HFFc6 (cell line): ENCODE data around the gene SRGAP3. TPM values are rescaled to one million over a fixed set of nuclear protein-coding genes. Genes with fewer than 3 reads are reported as not detected.

Experiments
- DNase-seq: peaks from one replicate; pipeline ENCODE4 v3.0.0-alpha.2; 2018
- H3K27ac Mint-ChIP-seq: 2 replicates; pipeline ENCODE4 v1.8.0; 2020; ENCODE audit warnings: mild to moderate bottlenecking, mixed read lengths
- H3K27me3 Mint-ChIP-seq: 2 replicates; pipeline ENCODE4 v1.8.0; 2021; ENCODE audit warnings: mild to moderate bottlenecking, moderate library complexity, mixed read lengths; ENCODE audit not compliant: insufficient read depth
- H3K36me3 Mint-ChIP-seq: 2 replicates; pipeline ENCODE4 v1.8.0; 2021; ENCODE audit warnings: low read depth, mixed read lengths
- H3K4me1 Mint-ChIP-seq: 2 replicates; pipeline ENCODE4 v1.8.0; 2020; ENCODE audit warnings: low read depth, mixed read lengths
- H3K4me3 Mint-ChIP-seq: 2 replicates; pipeline ENCODE4 v1.8.0; 2020; ENCODE audit warnings: mild to moderate bottlenecking, moderate library complexity, mixed read lengths
- H3K9me3 Mint-ChIP-seq: 2 replicates; pipeline ENCODE4 v1.8.0; 2020; ENCODE audit warnings: mild to moderate bottlenecking, mixed read lengths
- total RNA-seq, 6 experiments: library from RNA; stranded (reverse); fragmentation: NEBNext Ultra II Directional; extraction: Animal tissue kit (Norgen Biotek cat#: 25700); gene quantifications; 2 replicates in 1 of 6; 3 replicates in 5 of 6; pipeline ENCODE4 v1.2.3, GENCODE V29; 2021
- TF ChIP-seq, protein P1 (sequence below): fragments of 200-600 bp; sonication (generic); IDR thresholded peaks from 2 replicates; pipeline ENCODE4 v1.5.0; 2021; ENCODE audit warnings: antibody characterized with exemption, mild to moderate bottlenecking

Gene SRGAP3
- total RNA-seq, 6 experiments from 2014 or later = 0.23 to 0.92 (median 0.77) TPM

DNA sequence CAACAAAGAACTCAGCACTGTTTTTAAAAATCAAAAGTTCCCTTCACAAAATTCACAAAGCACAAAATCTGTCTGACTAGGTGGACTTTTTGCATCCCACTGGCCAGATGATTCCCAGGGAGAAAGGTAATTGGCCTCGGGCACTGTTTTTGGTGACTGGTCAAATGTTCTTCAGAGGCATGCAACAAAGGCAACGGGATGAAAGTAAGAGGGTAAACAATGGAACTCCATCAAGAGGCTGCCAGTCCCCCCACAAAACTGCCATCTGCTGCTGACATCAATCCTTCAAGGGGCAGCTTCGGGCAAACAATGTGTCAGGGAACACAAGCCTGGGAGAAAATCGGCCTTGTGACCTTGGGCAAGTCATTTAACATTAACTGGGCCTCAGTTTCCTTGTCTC, 3.3 kb downstream of the SRGAP3 start:
- H3K27me3 Mint-ChIP-seq = peaks cover 35% of the 10 kb centered on the region
- no peaks in the 10 kb centered on the region for H3K9me3 Mint-ChIP-seq
- TF ChIP-seq, protein P1, sequence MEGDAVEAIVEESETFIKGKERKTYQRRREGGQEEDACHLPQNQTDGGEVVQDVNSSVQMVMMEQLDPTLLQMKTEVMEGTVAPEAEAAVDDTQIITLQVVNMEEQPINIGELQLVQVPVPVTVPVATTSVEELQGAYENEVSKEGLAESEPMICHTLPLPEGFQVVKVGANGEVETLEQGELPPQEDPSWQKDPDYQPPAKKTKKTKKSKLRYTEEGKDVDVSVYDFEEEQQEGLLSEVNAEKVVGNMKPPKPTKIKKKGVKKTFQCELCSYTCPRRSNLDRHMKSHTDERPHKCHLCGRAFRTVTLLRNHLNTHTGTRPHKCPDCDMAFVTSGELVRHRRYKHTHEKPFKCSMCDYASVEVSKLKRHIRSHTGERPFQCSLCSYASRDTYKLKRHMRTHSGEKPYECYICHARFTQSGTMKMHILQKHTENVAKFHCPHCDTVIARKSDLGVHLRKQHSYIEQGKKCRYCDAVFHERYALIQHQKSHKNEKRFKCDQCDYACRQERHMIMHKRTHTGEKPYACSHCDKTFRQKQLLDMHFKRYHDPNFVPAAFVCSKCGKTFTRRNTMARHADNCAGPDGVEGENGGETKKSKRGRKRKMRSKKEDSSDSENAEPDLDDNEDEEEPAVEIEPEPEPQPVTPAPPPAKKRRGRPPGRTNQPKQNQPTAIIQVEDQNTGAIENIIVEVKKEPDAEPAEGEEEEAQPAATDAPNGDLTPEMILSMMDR = no peak
- no peak overlapping the region for H3K27ac Mint-ChIP-seq
- H3K4me1 Mint-ChIP-seq = peaks cover 26% of the 10 kb centered on the region
- H3K36me3 Mint-ChIP-seq = peaks cover 4% of the 10 kb centered on the region; the same call in 1 of the 2 replicates
- no peak overlapping the region for H3K4me3 Mint-ChIP-seq
- no peak for DNase-seq

DNA sequence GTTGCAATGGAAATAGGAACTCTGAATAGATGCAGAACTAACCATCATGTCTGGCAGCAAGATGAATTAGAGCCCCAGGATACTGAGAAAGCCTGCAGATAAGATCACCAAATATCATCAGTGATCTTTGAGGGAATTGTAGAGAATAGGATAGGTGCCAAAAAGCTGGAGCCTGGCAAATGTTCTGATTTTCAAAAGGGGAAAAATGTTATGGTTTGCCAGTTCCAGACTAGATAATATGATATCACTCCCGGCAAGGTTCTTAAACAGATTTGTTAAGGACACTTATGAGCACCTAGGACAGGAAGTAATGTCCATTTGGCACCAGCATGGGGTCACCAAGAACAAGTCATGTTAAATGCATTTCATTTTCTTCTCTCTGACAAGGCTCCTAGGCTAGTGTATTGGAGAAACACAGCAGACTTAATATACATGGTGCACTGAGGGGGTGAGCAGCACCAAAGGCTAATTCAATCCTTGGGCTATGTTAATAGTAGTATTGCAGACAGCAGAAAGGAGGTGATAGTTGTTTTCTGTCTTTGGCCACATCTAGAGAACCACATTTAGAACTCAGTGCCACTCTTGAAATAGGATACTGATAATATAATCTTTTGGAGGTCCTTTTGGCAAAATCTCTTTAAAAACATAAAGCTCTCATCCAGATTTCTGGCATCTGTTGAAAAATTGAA, 4.8 kb downstream of the SRGAP3 start:
- Mint-ChIP-seq H3K36me3 (peaks cover 4% of the 10 kb centered on the region; the same call in 1 of the 2 replicates), H3K4me1 (peaks cover 18% of the 10 kb centered on the region), H3K27ac (no peak overlapping the region), H3K9me3 (no peaks in the 10 kb centered on the region), H3K27me3 (peaks cover 37% of the 10 kb centered on the region), H3K4me3 (no peak overlapping the region)
- no peak for DNase-seq
- TF ChIP-seq, protein P1 = no peak

DNA sequence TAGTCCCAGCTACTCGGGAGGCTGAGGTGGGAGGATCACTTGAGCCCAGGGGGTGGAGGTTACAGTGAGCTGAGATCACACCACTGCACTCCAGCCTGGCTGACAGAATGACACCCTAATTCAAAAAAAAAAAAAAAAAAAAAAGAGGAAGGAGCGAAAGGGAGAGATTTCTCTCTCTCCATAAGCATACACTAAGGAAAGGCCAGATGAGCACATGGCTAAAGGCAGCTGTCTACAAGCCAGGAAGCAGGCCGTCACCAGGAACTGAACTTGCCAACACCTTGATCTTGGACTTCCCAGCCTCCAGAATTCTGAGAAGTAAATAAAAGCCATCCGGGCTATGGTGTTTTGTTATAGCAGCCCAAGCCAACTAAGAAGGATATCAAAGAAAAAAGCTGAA, 7.5 kb downstream of the SRGAP3 start:
- TF ChIP-seq, protein P1 = no peak
- DNase-seq = no peak
- H3K36me3 Mint-ChIP-seq = peaks cover 4% of the 10 kb centered on the region; the same call in 1 of the 2 replicates
- peaks cover 29% of the 10 kb centered on the region for H3K27me3 Mint-ChIP-seq
- H3K4me3 Mint-ChIP-seq = no peak overlapping the region
- H3K27ac Mint-ChIP-seq = no peak overlapping the region
- H3K9me3 Mint-ChIP-seq = no peaks in the 10 kb centered on the region
- H3K4me1 Mint-ChIP-seq = no peaks in the 10 kb centered on the region

DNA sequence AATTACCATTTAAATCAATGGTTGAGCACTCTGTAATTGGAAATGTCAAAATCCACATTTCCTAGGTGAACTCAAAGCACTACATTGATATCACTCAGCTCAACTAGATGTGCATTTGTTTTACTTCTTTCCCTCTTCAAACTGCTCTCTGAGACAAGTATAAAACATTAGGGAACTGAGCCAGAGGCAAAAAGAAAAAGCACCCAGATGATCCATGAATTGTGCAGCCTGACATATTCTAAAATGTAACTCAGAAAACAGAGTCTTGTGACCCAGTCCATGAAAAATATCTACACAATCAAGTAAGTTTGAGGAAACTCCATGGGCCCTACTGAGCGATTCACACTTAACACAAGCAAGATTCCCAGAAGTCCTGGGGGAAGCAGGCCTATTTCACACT, 9.8 kb downstream of the SRGAP3 start:
- Mint-ChIP-seq H3K4me1 (no peaks in the 10 kb centered on the region), H3K27ac (no peak overlapping the region), H3K27me3 (peaks cover 33% of the 10 kb centered on the region), H3K4me3 (no peak overlapping the region), H3K9me3 (no peaks in the 10 kb centered on the region), H3K36me3 (no peaks in the 10 kb centered on the region)
- TF ChIP-seq, protein P1 = no peak
- no peak for DNase-seq

DNA sequence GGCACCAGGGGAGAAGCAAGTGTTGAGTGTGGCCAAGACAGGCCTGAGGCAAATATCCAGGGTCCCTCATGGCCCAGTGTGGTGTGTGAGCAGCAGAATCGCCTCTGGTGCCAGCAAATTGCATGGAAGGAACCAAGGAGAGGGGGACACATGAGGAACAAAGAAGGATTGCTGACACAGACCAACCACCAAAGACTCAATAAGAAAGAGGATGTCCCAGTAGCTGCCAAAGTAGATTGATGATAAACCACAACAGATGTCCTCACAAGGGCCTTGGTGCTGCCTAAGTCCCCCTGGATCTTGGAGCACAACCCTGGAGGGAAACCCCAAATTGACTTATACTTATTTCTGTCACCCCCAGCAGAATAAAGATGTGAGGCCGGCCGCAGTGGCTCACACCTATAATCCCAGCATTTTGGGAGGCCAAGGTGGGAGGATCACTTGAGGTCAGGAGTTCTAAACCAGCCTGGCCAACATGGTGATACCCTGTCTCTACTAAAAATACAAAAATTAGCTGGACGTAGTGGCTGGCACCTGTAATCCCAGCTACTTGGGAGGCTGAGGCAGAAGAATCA, 10.6 kb downstream of the SRGAP3 start:
- Mint-ChIP-seq H3K36me3 (no peaks in the 10 kb centered on the region), H3K27me3 (peaks cover 35% of the 10 kb centered on the region), H3K4me1 (no peaks in the 10 kb centered on the region), H3K9me3 (no peaks in the 10 kb centered on the region), H3K27ac (no peak overlapping the region), H3K4me3 (no peak overlapping the region)
- TF ChIP-seq, protein P1 = no peak
- DNase-seq = no peak
